ENCODE data around the gene SEPHS2. TPM values are rescaled to one million over a fixed set of nuclear protein-coding genes. Genes with fewer than 3 reads are reported as not detected.
A peak's percentile ranks its signal among the peaks of the same experiment; 100 is the strongest.

Gene SEPHS2
- total and polyA plus RNA-seq, 7 donors = 25.0 to 213 (median 32.3) TPM

DNA sequence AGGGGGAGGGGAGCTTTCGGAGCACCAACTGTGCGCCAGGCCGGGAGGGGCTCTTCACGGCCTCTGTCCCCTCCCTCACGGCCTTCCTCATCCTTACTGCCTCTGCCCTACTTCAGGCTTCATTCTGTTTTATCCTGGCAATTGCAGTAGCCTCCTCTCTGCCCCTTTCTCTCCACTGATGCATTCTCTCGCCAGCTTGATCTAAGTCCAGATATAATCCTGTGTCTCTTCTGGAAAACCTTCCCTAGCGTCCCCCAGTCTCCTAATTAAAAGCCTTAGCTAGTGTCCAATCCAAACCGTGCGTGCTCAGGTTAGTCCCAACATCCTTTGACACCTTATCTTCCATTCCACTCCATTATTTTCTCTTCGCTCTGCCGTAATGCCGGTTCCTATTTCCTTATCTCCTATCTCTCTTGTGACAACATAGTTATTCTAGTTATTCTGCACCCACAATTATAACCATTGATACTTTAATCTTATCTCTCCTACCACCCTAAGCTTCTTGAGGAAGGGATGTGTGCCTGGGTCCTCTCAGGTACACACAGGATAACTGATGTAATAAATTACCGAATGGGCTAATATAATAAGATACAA, 49.6 kb downstream of the SEPHS2 start:
- H3K36me3 ChIP-seq = peaks cover 10 to 19% (median 12%) of the 10 kb centered on the region in 4 donors
- intact Hi-C loops (cut with DNase I) = loop anchor here (2.0 kb wide), 1 partner anchor 17 kb away; no protein-coding TSS in a partner anchor
- H3K27ac ChIP-seq = peak overlapping the region; percentile 85 to 91 (median 86)
- 7 to 19% methylated on average over 13 of the region's 13 CpGs for WGBS, 2 donors
- no peak for DNase-seq
- H3K4me3 ChIP-seq = peak overlapping the region; percentile 73 to 95 (median 84)
- TF ChIP-seq POLR2A (IDR thresholded peaks at IDR 0.05) (no peak), POLR2AphosphoS5 (IDR thresholded peaks at IDR 0.05) (no peak), EP300 (IDR thresholded peaks at IDR 0.05) (no peak)
- TF ChIP-seq, protein P1, sequence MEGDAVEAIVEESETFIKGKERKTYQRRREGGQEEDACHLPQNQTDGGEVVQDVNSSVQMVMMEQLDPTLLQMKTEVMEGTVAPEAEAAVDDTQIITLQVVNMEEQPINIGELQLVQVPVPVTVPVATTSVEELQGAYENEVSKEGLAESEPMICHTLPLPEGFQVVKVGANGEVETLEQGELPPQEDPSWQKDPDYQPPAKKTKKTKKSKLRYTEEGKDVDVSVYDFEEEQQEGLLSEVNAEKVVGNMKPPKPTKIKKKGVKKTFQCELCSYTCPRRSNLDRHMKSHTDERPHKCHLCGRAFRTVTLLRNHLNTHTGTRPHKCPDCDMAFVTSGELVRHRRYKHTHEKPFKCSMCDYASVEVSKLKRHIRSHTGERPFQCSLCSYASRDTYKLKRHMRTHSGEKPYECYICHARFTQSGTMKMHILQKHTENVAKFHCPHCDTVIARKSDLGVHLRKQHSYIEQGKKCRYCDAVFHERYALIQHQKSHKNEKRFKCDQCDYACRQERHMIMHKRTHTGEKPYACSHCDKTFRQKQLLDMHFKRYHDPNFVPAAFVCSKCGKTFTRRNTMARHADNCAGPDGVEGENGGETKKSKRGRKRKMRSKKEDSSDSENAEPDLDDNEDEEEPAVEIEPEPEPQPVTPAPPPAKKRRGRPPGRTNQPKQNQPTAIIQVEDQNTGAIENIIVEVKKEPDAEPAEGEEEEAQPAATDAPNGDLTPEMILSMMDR (IDR thresholded peaks at IDR 0.05) = no peak
- peaks cover 0 to 49% (median 45%) of the 10 kb centered on the region in 4 donors for H3K4me1 ChIP-seq
- no peaks in the 10 kb centered on the region for H3K9me3 ChIP-seq
- no peaks in the 10 kb centered on the region for H3K27me3 ChIP-seq

DNA sequence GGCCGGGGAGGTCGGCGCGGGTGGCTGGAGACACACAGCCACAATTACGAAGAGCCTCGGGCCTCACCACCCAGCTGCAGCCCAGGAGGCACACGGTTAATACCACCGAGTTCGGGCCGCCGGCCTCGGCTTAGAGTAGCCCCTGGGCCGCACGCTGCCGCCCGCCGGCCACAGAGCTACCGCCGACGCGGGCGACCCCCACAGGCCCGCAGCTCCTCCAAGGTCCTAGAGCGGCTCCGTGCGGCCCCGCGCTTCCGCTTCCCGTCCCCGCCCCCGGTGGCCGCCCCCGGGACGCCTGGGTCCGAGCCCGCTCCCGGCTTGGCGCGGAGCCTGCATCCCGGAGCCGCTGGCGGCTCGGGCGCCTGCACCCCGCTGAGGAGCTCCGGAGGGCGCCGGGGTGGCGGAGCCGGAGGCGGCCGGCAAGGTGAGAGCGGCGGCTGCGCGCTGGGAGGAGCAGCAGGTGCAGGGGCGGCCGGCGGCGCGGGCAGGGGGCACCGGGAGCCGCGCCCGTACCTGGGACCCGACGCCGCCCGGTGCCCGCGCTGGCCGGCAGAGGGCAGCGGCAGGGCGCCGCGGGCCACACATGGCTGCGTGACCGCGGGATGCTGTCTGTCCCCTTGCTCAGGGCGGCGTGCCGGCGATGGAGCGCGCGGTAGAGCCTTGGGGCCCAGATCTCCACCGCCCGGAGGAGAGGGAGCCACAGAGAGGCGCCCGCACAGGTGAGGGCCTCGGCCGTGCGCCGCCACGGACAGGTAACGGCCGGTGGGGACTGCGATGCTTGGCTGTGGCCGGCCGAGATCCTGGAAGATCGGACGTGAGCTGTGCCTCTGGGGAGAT, 50.3 kb downstream of the SEPHS2 start, which contains the start of gene ZNF48:
TSS of gene ZNF48 (plus strand) at position 266 of the 837 bp plus-strand sequence. CDS start at position 641, 375 bp downstream.
- WGBS, 2 donors = 0 to 1% methylated on average over 103 of the region's 103 CpGs
- peaks cover 0 to 45% (median 43%) of the 10 kb centered on the region in 4 donors for H3K4me1 ChIP-seq
- H3K36me3 ChIP-seq = peaks cover 10 to 19% (median 12%) of the 10 kb centered on the region in 4 donors
- peak within 1 kb of the TSS; percentile 85 to 91 (median 86) for H3K27ac ChIP-seq
- H3K9me3 ChIP-seq = no peaks in the 10 kb centered on the region
- peak; percentile 94 for DNase-seq
- H3K4me3 ChIP-seq = peak within 1 kb of the TSS; percentile 73 to 95 (median 84)
- intact Hi-C loops (cut with DNase I) = loop anchor here (2.0 kb wide), 1 partner anchor 17 kb away; no protein-coding TSS in a partner anchor
- TF ChIP-seq, protein P1 (IDR thresholded peaks at IDR 0.05) = peak in 1 of 4 experiments; percentile 23
- no peak for TF ChIP-seq EP300 (IDR thresholded peaks at IDR 0.05)
- no peak for TF ChIP-seq POLR2A (IDR thresholded peaks at IDR 0.05)
- peak in 3 of 4 donors; percentile 51 to 65 (median 52) for TF ChIP-seq POLR2AphosphoS5 (IDR thresholded peaks at IDR 0.05)
- no peaks in the 10 kb centered on the region for H3K27me3 ChIP-seq

DNA sequence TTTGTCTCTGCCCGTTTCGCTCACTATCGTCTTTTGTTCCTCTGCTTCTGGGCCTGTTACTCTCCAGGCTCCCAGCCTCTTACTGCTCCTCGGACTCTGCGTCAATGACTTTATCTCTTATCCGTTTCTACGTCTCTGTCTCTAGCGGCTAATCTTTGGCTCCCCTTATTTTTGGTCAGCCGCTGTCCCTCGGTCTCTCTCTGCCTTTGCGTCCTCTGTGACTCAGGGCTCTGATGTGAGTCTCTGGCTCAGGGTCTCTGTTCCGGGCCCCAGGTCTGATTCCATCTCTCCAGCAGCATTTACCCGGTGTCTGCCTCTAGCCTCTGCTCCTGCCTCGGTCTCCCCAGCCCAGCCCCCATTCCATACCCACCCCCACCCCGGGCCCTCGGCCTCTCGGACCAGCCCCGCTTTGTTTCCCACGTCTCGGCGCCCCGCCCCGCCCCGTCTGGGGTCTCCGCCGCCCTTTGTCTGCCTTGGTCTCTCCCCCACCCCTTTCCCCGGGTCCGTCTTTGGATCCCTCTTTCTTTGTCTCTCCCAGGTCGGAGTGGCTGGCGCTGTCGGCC, 51.0 kb downstream of the SEPHS2 start:
- no peaks in the 10 kb centered on the region for H3K27me3 ChIP-seq
- H3K36me3 ChIP-seq = peaks cover 10 to 19% (median 12%) of the 10 kb centered on the region in 4 donors
- TF ChIP-seq EP300 (IDR thresholded peaks at IDR 0.05) (no peak), POLR2AphosphoS5 (IDR thresholded peaks at IDR 0.05) (no peak), POLR2A (IDR thresholded peaks at IDR 0.05) (no peak)
- TF ChIP-seq, protein P1 (IDR thresholded peaks at IDR 0.05) = no peak
- WGBS, 2 donors = 16 to 26% methylated on average over 31 of the region's 31 CpGs
- DNase-seq = no peak
- H3K9me3 ChIP-seq = no peaks in the 10 kb centered on the region
- peaks cover 0 to 40% (median 39%) of the 10 kb centered on the region in 4 donors for H3K4me1 ChIP-seq
- intact Hi-C loops (cut with DNase I) = loop anchor here (2.0 kb wide), 1 partner anchor 16 kb away; no protein-coding TSS in a partner anchor
- peak overlapping the region; percentile 85 to 91 (median 86) for H3K27ac ChIP-seq
- H3K4me3 ChIP-seq = peak overlapping the region; percentile 73 to 95 (median 84)

Small RNAs within 50 kb of the gene (small RNA-seq; reads per million reads assigned to genes)
- gene RF00019 = 0 reads per million in 3 donors
- gene RF00406 = 0 to 0.54 (median 0) reads per million in 3 donors
- 0 reads per million in 3 donors for gene RNU7-61P

Other genes with a start within 250 kb of the SEPHS2 start
- gene SULT1A3, start 246.6 kb downstream of the SEPHS2 start, total RNA-seq = 10 to 100 TPM in 3 of 4 donors, 1 to 10 TPM in 1; 8.0 to 26.9 (median 20.3) TPM
- gene SULT1A3, start 246.6 kb downstream of the SEPHS2 start, polyA plus RNA-seq = 10 to 100 TPM; 17.4 to 21.0 (median 20.1) TPM
- gene NPIPB13, start 197.4 kb downstream of the SEPHS2 start, total RNA-seq = 1 to 10 TPM in 3 of 4 donors, under 1 TPM in 1; 0.82 to 5.3 (median 2.6) TPM
- gene NPIPB13, start 197.4 kb downstream of the SEPHS2 start, polyA plus RNA-seq = 1 to 10 TPM in 1 of 3 donors, under 1 TPM in 2; 0.60 to 6.9 (median 0.92) TPM
- 10 to 100 TPM; 29.9 to 57.3 (median 43.0) TPM for gene CD2BP2, start 90.6 kb downstream of the SEPHS2 start, total RNA-seq
- gene CD2BP2, start 90.6 kb downstream of the SEPHS2 start, polyA plus RNA-seq = 10 to 100 TPM; 45.0 to 51.8 (median 48.0) TPM
- gene TBC1D10B, start 75.4 kb downstream of the SEPHS2 start, total RNA-seq = 10 to 100 TPM; 14.5 to 25.2 (median 19.2) TPM
- gene TBC1D10B, start 75.4 kb downstream of the SEPHS2 start, polyA plus RNA-seq = 10 to 100 TPM; 24.6 to 38.3 (median 25.0) TPM
- not detected for gene MYL11, start 71.1 kb downstream of the SEPHS2 start, total RNA-seq
- not detected for gene MYL11, start 71.1 kb downstream of the SEPHS2 start, polyA plus RNA-seq
- 1 to 10 TPM in 3 of 4 donors, under 1 TPM in 1; 0.82 to 5.8 (median 1.9) TPM for gene SEPTIN1, start 63.3 kb downstream of the SEPHS2 start, total RNA-seq
- 10 to 100 TPM in 1 of 3 donors, 1 to 10 TPM in 2; 1.2 to 46.6 (median 2.4) TPM for gene SEPTIN1, start 63.3 kb downstream of the SEPHS2 start, polyA plus RNA-seq
- gene ZNF48, start 50.5 kb downstream of the SEPHS2 start, total RNA-seq = 10 to 100 TPM in 3 of 4 donors, 1 to 10 TPM in 1; 8.1 to 12.8 (median 11.4) TPM
- 1 to 10 TPM; 2.4 to 5.9 (median 2.8) TPM for gene ZNF48, start 50.5 kb downstream of the SEPHS2 start, polyA plus RNA-seq
- gene ZNF771, start 38.3 kb downstream of the SEPHS2 start, total RNA-seq = 10 to 100 TPM; 17.4 to 30.7 (median 20.3) TPM
- gene ZNF771, start 38.3 kb downstream of the SEPHS2 start, polyA plus RNA-seq = 1 to 10 TPM; 2.5 to 5.2 (median 3.0) TPM
- 10 to 100 TPM; 10.5 to 19.9 (median 16.5) TPM for gene DCTPP1, start 15.8 kb downstream of the SEPHS2 start, total RNA-seq
- 100 to 1,000 TPM; 140 to 175 (median 156) TPM for gene DCTPP1, start 15.8 kb downstream of the SEPHS2 start, polyA plus RNA-seq
- gene ITGAL, start 26.9 kb upstream of the SEPHS2 start, total RNA-seq = 1 to 10 TPM; 1.1 to 3.8 (median 2.6) TPM
- gene ITGAL, start 26.9 kb upstream of the SEPHS2 start, polyA plus RNA-seq = 10 to 100 TPM in 1 of 3 donors, 1 to 10 TPM in 1, under 1 TPM in 1; 0.60 to 20.7 (median 2.8) TPM
- gene ZNF768, start 80.7 kb upstream of the SEPHS2 start, total RNA-seq = 10 to 100 TPM; 32.4 to 55.9 (median 42.7) TPM
- gene ZNF768, start 80.7 kb upstream of the SEPHS2 start, polyA plus RNA-seq = 10 to 100 TPM; 46.2 to 61.0 (median 54.8) TPM
- gene ZNF747, start 89.0 kb upstream of the SEPHS2 start, total RNA-seq = 10 to 100 TPM; 10.3 to 15.5 (median 13.1) TPM
- gene ZNF747, start 89.0 kb upstream of the SEPHS2 start, polyA plus RNA-seq = 10 to 100 TPM in 1 of 3 donors, 1 to 10 TPM in 2; 6.0 to 12.0 (median 8.3) TPM
- gene ZNF764, start 112.5 kb upstream of the SEPHS2 start, total RNA-seq = 1 to 10 TPM; 6.1 to 8.6 (median 8.1) TPM
- gene ZNF764, start 112.5 kb upstream of the SEPHS2 start, polyA plus RNA-seq = 1 to 10 TPM; 3.5 to 7.7 (median 4.8) TPM
- 10 to 100 TPM; 21.9 to 32.8 (median 25.4) TPM for gene ZNF688, start 125.8 kb upstream of the SEPHS2 start, total RNA-seq
- gene ZNF688, start 125.8 kb upstream of the SEPHS2 start, polyA plus RNA-seq = 10 to 100 TPM; 16.7 to 22.8 (median 18.0) TPM
- 10 to 100 TPM in 1 of 4 donors, 1 to 10 TPM in 3; 5.9 to 19.9 (median 7.9) TPM for gene ZNF785, start 139.8 kb upstream of the SEPHS2 start, total RNA-seq
- gene ZNF785, start 139.8 kb upstream of the SEPHS2 start, polyA plus RNA-seq = 1 to 10 TPM in 2 of 3 donors, under 1 TPM in 1; 0.92 to 9.5 (median 2.4) TPM
- 10 to 100 TPM in 1 of 4 donors, 1 to 10 TPM in 3; 7.9 to 10.3 (median 9.8) TPM for gene ZNF689, start 164.5 kb upstream of the SEPHS2 start, total RNA-seq
- gene ZNF689, start 164.5 kb upstream of the SEPHS2 start, polyA plus RNA-seq = 1 to 10 TPM; 3.6 to 5.2 (median 4.9) TPM
- 10 to 100 TPM; 20.8 to 37.5 (median 29.4) TPM for gene PRR14, start 205.1 kb upstream of the SEPHS2 start, total RNA-seq
- gene PRR14, start 205.1 kb upstream of the SEPHS2 start, polyA plus RNA-seq = 10 to 100 TPM; 28.8 to 51.4 (median 38.4) TPM
- gene FBRS, start 212.6 kb upstream of the SEPHS2 start, total RNA-seq = 10 to 100 TPM; 12.5 to 29.6 (median 22.7) TPM
- 10 to 100 TPM; 26.4 to 61.6 (median 30.0) TPM for gene FBRS, start 212.6 kb upstream of the SEPHS2 start, polyA plus RNA-seq